HFFc6 (cell line): ENCODE data around the gene PPP3CA. TPM values are rescaled to one million over a fixed set of nuclear protein-coding genes. Genes with fewer than 3 reads are reported as not detected.

Source experiments
- DNase-seq: peaks from one replicate; pipeline ENCODE4 v3.0.0-alpha.2; 2018
- H3K27ac Mint-ChIP-seq: 2 replicates; pipeline ENCODE4 v1.8.0; 2020; ENCODE audit warnings: mild to moderate bottlenecking, mixed read lengths
- H3K27me3 Mint-ChIP-seq: 2 replicates; pipeline ENCODE4 v1.8.0; 2021; ENCODE audit warnings: mild to moderate bottlenecking, moderate library complexity, mixed read lengths; ENCODE audit not compliant: insufficient read depth
- H3K36me3 Mint-ChIP-seq: 2 replicates; pipeline ENCODE4 v1.8.0; 2021; ENCODE audit warnings: low read depth, mixed read lengths
- H3K4me1 Mint-ChIP-seq: 2 replicates; pipeline ENCODE4 v1.8.0; 2020; ENCODE audit warnings: low read depth, mixed read lengths
- H3K4me3 Mint-ChIP-seq: 2 replicates; pipeline ENCODE4 v1.8.0; 2020; ENCODE audit warnings: mild to moderate bottlenecking, moderate library complexity, mixed read lengths
- H3K9me3 Mint-ChIP-seq: 2 replicates; pipeline ENCODE4 v1.8.0; 2020; ENCODE audit warnings: mild to moderate bottlenecking, mixed read lengths
- CTCF ChIP-seq: fragments of 200-600 bp; sonication (generic); IDR thresholded peaks from 2 replicates; pipeline ENCODE4 v1.5.0; 2021; ENCODE audit warnings: antibody characterized with exemption, mild to moderate bottlenecking
- total RNA-seq, 6 experiments: library from RNA; stranded (reverse); fragmentation: NEBNext Ultra II Directional; extraction: Animal tissue kit (Norgen Biotek cat#: 25700); gene quantifications; 2 replicates in 1 of 6; 3 replicates in 5 of 6; pipeline ENCODE4 v1.2.3, GENCODE V29; 2021

PPP3CA gene
- total RNA-seq, 6 experiments from 2014 or later: 45.9 to 59.6 (median 55.0) TPM

DNA sequence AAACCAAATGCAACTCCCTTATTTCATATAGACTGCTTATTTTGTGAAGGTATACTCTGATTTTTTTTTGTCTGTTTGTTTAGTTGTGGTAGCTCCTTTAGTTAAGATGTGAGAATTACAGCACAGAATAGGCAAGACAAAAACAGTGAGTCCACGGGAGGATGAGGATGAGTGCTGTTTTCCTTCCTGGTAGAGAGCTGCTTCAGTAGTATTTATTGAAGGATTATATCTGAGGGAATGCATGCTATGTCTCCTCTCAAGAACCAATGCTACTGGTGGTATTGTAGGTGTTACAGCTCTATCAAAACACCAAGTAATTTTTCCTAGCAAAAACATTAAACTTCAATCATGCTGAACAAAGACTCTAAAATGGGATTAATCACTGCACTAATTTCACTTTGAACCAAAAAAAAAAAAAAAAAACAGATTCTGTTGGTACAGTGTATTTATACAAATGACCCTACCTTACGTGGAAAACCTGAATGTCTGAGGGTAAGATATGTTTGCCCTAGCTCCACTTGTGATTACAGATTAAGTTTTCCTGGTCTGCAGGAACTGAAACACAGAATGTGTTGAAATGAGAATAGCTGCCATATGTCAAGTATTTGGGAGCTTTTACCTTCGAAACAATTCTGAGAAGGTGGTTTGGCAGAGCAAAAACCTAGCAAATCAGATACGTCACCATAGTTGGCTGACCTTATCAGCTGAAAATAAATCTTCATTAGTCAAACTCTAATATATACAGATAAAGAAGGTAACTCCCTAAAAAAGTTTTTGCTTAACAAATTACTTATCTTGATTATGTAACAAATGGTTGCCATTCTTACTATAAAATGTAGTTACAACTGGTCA is 40.3 kb downstream of the PPP3CA start:
- no peak for DNase-seq
- no peak overlapping the region for H3K4me3 Mint-ChIP-seq
- H3K36me3 Mint-ChIP-seq: no peaks in the 10 kb centered on the region
- H3K27me3 Mint-ChIP-seq: no peaks in the 10 kb centered on the region
- peaks cover 43% of the 10 kb centered on the region for H3K4me1 Mint-ChIP-seq
- H3K9me3 Mint-ChIP-seq: no peaks in the 10 kb centered on the region
- no peak overlapping the region for H3K27ac Mint-ChIP-seq
- TF ChIP-seq CTCF: no peak

DNA sequence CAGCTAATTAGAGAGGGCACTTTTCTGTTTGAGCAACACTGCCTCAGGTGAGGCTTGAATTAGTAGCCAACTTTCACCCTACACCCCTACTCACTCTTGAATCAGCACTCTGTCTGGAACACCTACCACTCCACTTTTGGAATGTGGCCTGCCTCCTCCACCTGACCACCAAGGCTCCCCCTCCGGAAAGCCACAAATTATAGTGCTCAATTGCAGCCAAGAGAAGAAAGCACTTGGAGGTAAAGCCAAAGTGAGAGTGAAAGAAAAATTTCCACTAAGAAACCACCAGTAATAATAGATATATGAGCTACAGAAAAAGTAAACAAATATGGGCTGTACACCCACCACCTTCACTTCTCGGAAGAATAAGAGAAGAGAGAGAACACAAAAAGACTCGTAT is 41.1 kb downstream of the PPP3CA start:
- DNase-seq: no peak
- no peak overlapping the region for H3K27ac Mint-ChIP-seq
- H3K36me3 Mint-ChIP-seq: no peaks in the 10 kb centered on the region

DNA sequence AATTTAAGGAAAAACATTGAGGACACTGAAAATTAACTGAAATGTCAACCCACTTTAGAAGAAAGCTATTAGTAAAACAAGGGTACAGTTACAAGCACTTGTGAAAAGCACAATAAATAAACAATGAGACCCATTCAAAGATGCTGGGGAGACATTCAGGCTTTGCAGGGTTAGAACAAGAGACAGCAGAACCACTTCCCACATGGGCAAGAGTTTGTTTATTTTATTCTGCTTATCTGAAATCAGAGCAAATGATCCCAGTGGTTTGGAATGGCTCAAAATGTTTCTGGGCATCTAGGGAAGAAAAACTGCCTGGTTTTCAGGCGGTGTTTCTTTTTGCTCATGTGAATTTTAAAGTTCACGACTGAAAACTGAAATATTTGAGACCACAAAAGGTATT is 42.4 kb downstream of the PPP3CA start:
- H3K27me3 Mint-ChIP-seq: no peaks in the 10 kb centered on the region
- DNase-seq: peak; percentile 51
- H3K36me3 Mint-ChIP-seq: no peaks in the 10 kb centered on the region
- H3K4me1 Mint-ChIP-seq: peaks cover 36% of the 10 kb centered on the region
- no peak for TF ChIP-seq CTCF
- H3K4me3 Mint-ChIP-seq: peak overlapping the region; percentile 32; the same call in 1 of the 2 replicates
- H3K27ac Mint-ChIP-seq: peak overlapping the region; percentile 33; the same call in 1 of the 2 replicates
- H3K9me3 Mint-ChIP-seq: no peaks in the 10 kb centered on the region

More for the DNA sequence above, 41.1 kb downstream of the PPP3CA start:
- no peaks in the 10 kb centered on the region for H3K27me3 Mint-ChIP-seq
- peaks cover 43% of the 10 kb centered on the region for H3K4me1 Mint-ChIP-seq
- TF ChIP-seq CTCF: no peak
- H3K9me3 Mint-ChIP-seq: no peaks in the 10 kb centered on the region
- H3K4me3 Mint-ChIP-seq: no peak overlapping the region

DNA sequence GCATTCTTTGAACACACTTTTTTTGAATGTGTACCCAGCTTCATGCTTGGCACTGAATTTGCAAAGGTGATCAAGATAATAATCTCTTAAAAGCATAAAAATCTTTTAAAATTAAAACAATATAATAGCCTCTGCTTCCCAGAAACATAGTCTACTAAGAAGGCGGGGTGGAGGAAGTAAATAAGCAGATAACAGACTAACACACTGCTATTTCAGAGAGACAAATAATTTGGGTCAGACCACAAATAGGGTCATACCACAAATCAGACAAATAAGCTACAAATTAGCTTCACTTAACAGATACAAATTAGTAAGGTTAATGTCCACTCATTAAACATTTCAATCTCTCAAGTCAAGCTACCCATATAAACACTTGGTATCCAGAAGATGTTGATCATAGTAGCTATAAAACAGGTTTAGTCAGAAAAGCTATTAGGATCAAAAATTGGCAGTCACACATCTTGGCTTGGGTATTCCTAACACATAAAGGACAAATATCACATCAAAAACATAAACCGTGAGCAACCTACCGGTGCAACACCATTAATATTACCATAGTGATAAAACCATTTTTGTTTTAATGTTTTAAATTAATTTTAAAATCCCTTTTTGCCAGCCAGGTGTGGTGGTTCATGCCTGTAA is 47.3 kb downstream of the PPP3CA start:
- Mint-ChIP-seq H3K9me3 (no peaks in the 10 kb centered on the region), H3K27me3 (no peaks in the 10 kb centered on the region)

DNA sequence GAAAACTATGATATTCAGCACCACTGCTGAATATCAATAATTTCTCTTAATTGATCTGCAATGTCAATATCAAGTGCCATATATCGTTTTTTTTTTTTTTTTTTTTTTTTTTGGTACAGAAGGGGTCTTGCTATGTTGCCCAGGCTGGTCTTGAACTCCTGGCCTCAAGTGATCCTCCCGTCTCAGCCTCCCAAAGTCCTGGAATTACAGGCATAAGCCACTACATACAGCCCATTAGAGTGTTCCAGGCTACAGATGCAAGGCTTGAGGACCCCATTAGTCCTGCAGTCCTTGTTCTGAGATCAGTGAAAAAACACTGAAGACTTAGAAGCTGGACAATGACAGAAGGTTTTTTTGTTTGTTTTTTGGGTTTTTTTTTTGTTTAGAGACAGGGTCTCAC is 48.3 kb downstream of the PPP3CA start:
- TF ChIP-seq CTCF: no peak
- no peak for DNase-seq
- H3K36me3 Mint-ChIP-seq: no peaks in the 10 kb centered on the region
- no peak overlapping the region for H3K4me3 Mint-ChIP-seq
- no peaks in the 10 kb centered on the region for H3K27me3 Mint-ChIP-seq
- no peaks in the 10 kb centered on the region for H3K9me3 Mint-ChIP-seq
- H3K4me1 Mint-ChIP-seq: no peaks in the 10 kb centered on the region
- H3K27ac Mint-ChIP-seq: no peak overlapping the region

More for the DNA sequence above, 47.3 kb downstream of the PPP3CA start:
- Mint-ChIP-seq H3K4me1 (peaks cover 7% of the 10 kb centered on the region), H3K4me3 (no peak overlapping the region), H3K36me3 (no peaks in the 10 kb centered on the region), H3K27ac (no peak overlapping the region)
- no peak for DNase-seq
- no peak for TF ChIP-seq CTCF
